Liver (tissue), 3 donors: ENCODE data around the gene NFATC4.

Source experiments
- ATF3 ChIP-seq: IDR thresholded peaks from 2 replicates; pipeline ENCODE4 v1.6.1; 2016; ENCODE audit warnings: antibody characterized with exemption
- EGR1 ChIP-seq, 2 donors: IDR thresholded peaks; 2 replicates each; pipeline ENCODE4 v1.6.1; 2016 to 2018; ENCODE audit warnings: antibody characterized with exemption in 2 of 2, low read depth in 2 of 2
- FOXA1 ChIP-seq: IDR thresholded peaks from 2 replicates; pipeline ENCODE4 v1.6.1; 2016; ENCODE audit warnings: antibody characterized with exemption
- HNF4A ChIP-seq, 2 donors: conservative IDR thresholded peaks; 2 replicates each; pipeline ENCODE4 v1.6.1; 2016; ENCODE audit warnings: antibody characterized with exemption in 2 of 2, mild to moderate bottlenecking in 2 of 2
- JUND ChIP-seq, 2 donors: IDR thresholded peaks; 2 replicates each; pipeline ENCODE4 v1.6.1; 2016; ENCODE audit warnings: antibody characterized with exemption in 2 of 2
- MAX ChIP-seq: IDR thresholded peaks from 2 replicates; pipeline ENCODE4 v1.6.1; 2016; ENCODE audit warnings: antibody characterized with exemption
- RAD21 ChIP-seq, 2 donors: IDR thresholded peaks; 2 replicates each; pipeline ENCODE4 v1.6.1; 2016; ENCODE audit warnings: antibody characterized with exemption in 2 of 2, mild to moderate bottlenecking in 2 of 2
- RXRA ChIP-seq, 2 donors: IDR thresholded peaks; 2 replicates each; pipeline ENCODE4 v1.6.1; 2017 to 2018; ENCODE audit warnings: antibody characterized with exemption in 2 of 2, mild to moderate bottlenecking in 1 of 2
- SP1 ChIP-seq: IDR thresholded peaks from 2 replicates; pipeline ENCODE4 v1.6.1; 2018; ENCODE audit warnings: antibody characterized with exemption, mild to moderate bottlenecking
- TAF1 ChIP-seq: conservative IDR thresholded peaks from 2 replicates; pipeline ENCODE4 v1.6.1; 2016; ENCODE audit warnings: antibody characterized with exemption, mild to moderate bottlenecking
- ZBTB33 ChIP-seq: IDR thresholded peaks from 2 replicates; pipeline ENCODE4 v1.6.1; 2016; ENCODE audit warnings: antibody characterized with exemption
- TF ChIP-seq, protein P1 (sequence below): fragments of 150-350 bp; IDR thresholded peaks from 2 replicates; pipeline ENCODE4 v1.5.1; 2017; ENCODE audit warnings: improper control_type of control experiment, low read depth, low read length; ENCODE audit not compliant: missing input control
- TF ChIP-seq, protein P2 (sequence below): IDR thresholded peaks from 2 replicates; pipeline ENCODE4 v1.6.1; 2016; ENCODE audit warnings: antibody characterized with exemption, mild to moderate bottlenecking
- donor health status: healthy.
- donor health status: healthy.

GRCh38 chr14:24325041-24325530 lies 42.9 kb upstream of the NFATC4 start:
- TF ChIP-seq, protein P1, sequence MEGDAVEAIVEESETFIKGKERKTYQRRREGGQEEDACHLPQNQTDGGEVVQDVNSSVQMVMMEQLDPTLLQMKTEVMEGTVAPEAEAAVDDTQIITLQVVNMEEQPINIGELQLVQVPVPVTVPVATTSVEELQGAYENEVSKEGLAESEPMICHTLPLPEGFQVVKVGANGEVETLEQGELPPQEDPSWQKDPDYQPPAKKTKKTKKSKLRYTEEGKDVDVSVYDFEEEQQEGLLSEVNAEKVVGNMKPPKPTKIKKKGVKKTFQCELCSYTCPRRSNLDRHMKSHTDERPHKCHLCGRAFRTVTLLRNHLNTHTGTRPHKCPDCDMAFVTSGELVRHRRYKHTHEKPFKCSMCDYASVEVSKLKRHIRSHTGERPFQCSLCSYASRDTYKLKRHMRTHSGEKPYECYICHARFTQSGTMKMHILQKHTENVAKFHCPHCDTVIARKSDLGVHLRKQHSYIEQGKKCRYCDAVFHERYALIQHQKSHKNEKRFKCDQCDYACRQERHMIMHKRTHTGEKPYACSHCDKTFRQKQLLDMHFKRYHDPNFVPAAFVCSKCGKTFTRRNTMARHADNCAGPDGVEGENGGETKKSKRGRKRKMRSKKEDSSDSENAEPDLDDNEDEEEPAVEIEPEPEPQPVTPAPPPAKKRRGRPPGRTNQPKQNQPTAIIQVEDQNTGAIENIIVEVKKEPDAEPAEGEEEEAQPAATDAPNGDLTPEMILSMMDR, result no peak
- TF ChIP-seq, protein P2, sequence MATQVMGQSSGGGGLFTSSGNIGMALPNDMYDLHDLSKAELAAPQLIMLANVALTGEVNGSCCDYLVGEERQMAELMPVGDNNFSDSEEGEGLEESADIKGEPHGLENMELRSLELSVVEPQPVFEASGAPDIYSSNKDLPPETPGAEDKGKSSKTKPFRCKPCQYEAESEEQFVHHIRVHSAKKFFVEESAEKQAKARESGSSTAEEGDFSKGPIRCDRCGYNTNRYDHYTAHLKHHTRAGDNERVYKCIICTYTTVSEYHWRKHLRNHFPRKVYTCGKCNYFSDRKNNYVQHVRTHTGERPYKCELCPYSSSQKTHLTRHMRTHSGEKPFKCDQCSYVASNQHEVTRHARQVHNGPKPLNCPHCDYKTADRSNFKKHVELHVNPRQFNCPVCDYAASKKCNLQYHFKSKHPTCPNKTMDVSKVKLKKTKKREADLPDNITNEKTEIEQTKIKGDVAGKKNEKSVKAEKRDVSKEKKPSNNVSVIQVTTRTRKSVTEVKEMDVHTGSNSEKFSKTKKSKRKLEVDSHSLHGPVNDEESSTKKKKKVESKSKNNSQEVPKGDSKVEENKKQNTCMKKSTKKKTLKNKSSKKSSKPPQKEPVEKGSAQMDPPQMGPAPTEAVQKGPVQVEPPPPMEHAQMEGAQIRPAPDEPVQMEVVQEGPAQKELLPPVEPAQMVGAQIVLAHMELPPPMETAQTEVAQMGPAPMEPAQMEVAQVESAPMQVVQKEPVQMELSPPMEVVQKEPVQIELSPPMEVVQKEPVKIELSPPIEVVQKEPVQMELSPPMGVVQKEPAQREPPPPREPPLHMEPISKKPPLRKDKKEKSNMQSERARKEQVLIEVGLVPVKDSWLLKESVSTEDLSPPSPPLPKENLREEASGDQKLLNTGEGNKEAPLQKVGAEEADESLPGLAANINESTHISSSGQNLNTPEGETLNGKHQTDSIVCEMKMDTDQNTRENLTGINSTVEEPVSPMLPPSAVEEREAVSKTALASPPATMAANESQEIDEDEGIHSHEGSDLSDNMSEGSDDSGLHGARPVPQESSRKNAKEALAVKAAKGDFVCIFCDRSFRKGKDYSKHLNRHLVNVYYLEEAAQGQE, result no peak
- no peak for TF ChIP-seq JUND (IDR thresholded peaks at IDR 0.05)
- TF ChIP-seq MAX, result no peak
- no peak for TF ChIP-seq ZBTB33
- no peak for TF ChIP-seq FOXA1
- TF ChIP-seq TAF1, result no peak
- no peak for TF ChIP-seq SP1
- no peak for TF ChIP-seq ATF3
- no peak for TF ChIP-seq HNF4A (conservative IDR thresholded peaks at IDR 0.05)
- no peak for TF ChIP-seq EGR1 (IDR thresholded peaks at IDR 0.05; ENCODE audit: low read depth in 2 of 2)
- TF ChIP-seq RAD21 (IDR thresholded peaks at IDR 0.05), result no peak
- TF ChIP-seq RXRA (IDR thresholded peaks at IDR 0.05), result no peak
